H9 (cell line): Measurements from ENCODE around the gene PPP1R13L. TPM values are rescaled to one million over a fixed set of nuclear protein-coding genes. Genes with fewer than 3 reads are reported as not detected.

Experiments
- DNase-seq: peaks from one replicate; pipeline ENCODE4 v3.0.0-alpha.2; 2017
- H2AFZ ChIP-seq: one replicate; pipeline ENCODE4 v1.6.1; 2013; ENCODE audit warnings: mild to moderate bottlenecking, low read length, control low read depth, moderate library complexity
- H2AK5ac ChIP-seq: 2 replicates; pipeline ENCODE4 v1.6.1; 2013; ENCODE audit warnings: low read length, control low read depth, mixed read lengths; ENCODE audit not compliant: insufficient read length
- H2BK120ac ChIP-seq: one replicate; pipeline ENCODE4 v1.6.1; 2013; ENCODE audit warnings: low read depth, mild to moderate bottlenecking, low read length, control low read depth, inconsistent platforms; ENCODE audit not compliant: poor library complexity, severe bottlenecking
- H2BK12ac ChIP-seq: 2 replicates; pipeline ENCODE4 v1.6.1; 2013; ENCODE audit warnings: low read length, control low read depth, mixed read lengths, low read depth; ENCODE audit not compliant: insufficient read length
- H2BK15ac ChIP-seq: 2 replicates; pipeline ENCODE4 v1.6.1; 2013; ENCODE audit warnings: low read depth, low read length, control low read depth
- H2BK20ac ChIP-seq: one replicate; pipeline ENCODE4 v1.6.1; 2013; ENCODE audit warnings: low read depth, mild to moderate bottlenecking, low read length, control low read depth, inconsistent platforms; ENCODE audit not compliant: poor library complexity, severe bottlenecking
- H2BK5ac ChIP-seq: 2 replicates; pipeline ENCODE4 v1.6.1; 2013; ENCODE audit warnings: low read length, control low read depth, mixed read lengths; ENCODE audit not compliant: insufficient read length
- H3K14ac ChIP-seq: 2 replicates; pipeline ENCODE4 v1.6.1; 2013; ENCODE audit warnings: low read length, control low read depth; ENCODE audit not compliant: insufficient read depth
- H3K18ac ChIP-seq: 2 replicates; pipeline ENCODE4 v1.6.1; 2013; ENCODE audit warnings: low read depth, mild to moderate bottlenecking, mixed read lengths, low read length, control low read depth; ENCODE audit not compliant: insufficient read length
- H3K23ac ChIP-seq: 2 replicates; pipeline ENCODE4 v1.6.1; 2013; ENCODE audit warnings: low read length, control low read depth, mixed read lengths, low read depth; ENCODE audit not compliant: insufficient read length
- H3K23me2 ChIP-seq: 2 replicates; pipeline ENCODE4 v1.6.1; 2013; ENCODE audit warnings: low read depth, mild to moderate bottlenecking, mixed read lengths, low read length, control low read depth; ENCODE audit not compliant: insufficient read length, poor library complexity, severe bottlenecking
- H3K27ac ChIP-seq: 2 replicates; pipeline ENCODE4 v1.5.1; 2013; ENCODE audit warnings: low read length, control low read depth, mixed read lengths, low read depth; ENCODE audit not compliant: insufficient read length
- H3K27me3 ChIP-seq: 2 replicates; pipeline ENCODE4 v1.6.1; 2013; ENCODE audit warnings: low read length, control low read depth, inconsistent platforms; ENCODE audit not compliant: insufficient read depth
- H3K4ac ChIP-seq: 2 replicates; pipeline ENCODE4 v1.6.1; 2013; ENCODE audit warnings: low read depth, mild to moderate bottlenecking, control low read depth, inconsistent platforms, low read length, moderate library complexity
- H3K4me1 ChIP-seq: 2 replicates; pipeline ENCODE4 v1.6.1; 2013; ENCODE audit warnings: low read length, control low read depth, inconsistent platforms; ENCODE audit not compliant: insufficient read depth
- H3K4me2 ChIP-seq: 2 replicates; pipeline ENCODE4 v1.6.1; 2013; ENCODE audit warnings: low read length, control low read depth, mixed read lengths; ENCODE audit not compliant: insufficient read length, insufficient read depth
- H3K56ac ChIP-seq: 2 replicates; pipeline ENCODE4 v1.6.1; 2013; ENCODE audit warnings: low read depth, mild to moderate bottlenecking, mixed read lengths, low read length, control low read depth; ENCODE audit not compliant: insufficient read length
- H3K79me1 ChIP-seq: 2 replicates; pipeline ENCODE4 v1.6.1; 2013; ENCODE audit warnings: low read depth, mild to moderate bottlenecking, moderate library complexity, low read length, control low read depth, inconsistent platforms; ENCODE audit not compliant: insufficient read depth, poor library complexity, severe bottlenecking
- H3K79me2 ChIP-seq: 2 replicates; pipeline ENCODE4 v1.6.1; 2013; ENCODE audit warnings: low read length, control low read depth, inconsistent platforms; ENCODE audit not compliant: insufficient read depth
- H3K9ac ChIP-seq: 2 replicates; pipeline ENCODE4 v1.6.1; 2013; ENCODE audit warnings: low read length, control low read depth, mixed read lengths; ENCODE audit not compliant: insufficient read length; ENCODE audit errors: extremely low read depth
- H3K9me3 ChIP-seq: one replicate; pipeline ENCODE4 v1.6.1; 2013; ENCODE audit warnings: low read depth, low read length, inconsistent platforms; ENCODE audit not compliant: control insufficient read depth
- H3T11ph ChIP-seq: one replicate; pipeline ENCODE4 v1.6.1; 2013; ENCODE audit warnings: mild to moderate bottlenecking, low read length, control low read depth, inconsistent platforms
- H4K20me1 ChIP-seq: one replicate; pipeline ENCODE4 v1.6.1; 2013; ENCODE audit not compliant: control insufficient read depth, insufficient read length, insufficient read depth
- H4K5ac ChIP-seq: 2 replicates; pipeline ENCODE4 v1.6.1; 2013; ENCODE audit warnings: low read depth, mild to moderate bottlenecking, mixed read lengths, low read length, control low read depth; ENCODE audit not compliant: insufficient read length
- H4K8ac ChIP-seq: replicated peaks from 2 replicates; pipeline ENCODE4 v1.6.1; 2013; ENCODE audit warnings: low read length, control low read depth, mixed read lengths, low read depth; ENCODE audit not compliant: insufficient read length
- H4K91ac ChIP-seq: 2 replicates; pipeline ENCODE4 v1.6.1; 2013; ENCODE audit warnings: low read depth, mild to moderate bottlenecking, moderate library complexity, mixed read lengths, low read length, control low read depth; ENCODE audit not compliant: insufficient read length
- H3K27ac Mint-ChIP-seq, 3 experiments: 2 replicates in 2 of 3; 3 replicates in 1 of 3; pipeline ENCODE4 v1.8.0; 2020 to 2021; ENCODE audit warnings: mixed read lengths in 3 of 3, mild to moderate bottlenecking in 1 of 3, moderate library complexity in 1 of 3
- H3K27me3 Mint-ChIP-seq: 2 replicates; pipeline ENCODE4 v1.8.0; 2021; ENCODE audit warnings: low read depth, mild to moderate bottlenecking, moderate library complexity, mixed read lengths
- H3K36me3 Mint-ChIP-seq, 3 experiments: 2 replicates in 2 of 3; 3 replicates in 1 of 3; pipeline ENCODE4 v1.8.0; 2020 to 2021; ENCODE audit warnings: low read depth in 3 of 3, mixed read lengths in 3 of 3; ENCODE audit not compliant: insufficient read depth in 1 of 3
- H3K4me1 Mint-ChIP-seq, 2 experiments: 2 replicates each; pipeline ENCODE4 v1.8.0; 2020; ENCODE audit warnings: mixed read lengths in 2 of 2
- H3K4me3 Mint-ChIP-seq, 2 experiments: 2 replicates in 1 of 2; 3 replicates in 1 of 2; pipeline ENCODE4 v1.8.0; 2020 to 2021; ENCODE audit warnings: mild to moderate bottlenecking in 2 of 2, mixed read lengths in 2 of 2, moderate library complexity in 1 of 2
- H3K9me3 Mint-ChIP-seq, 2 experiments: 2 replicates in 1 of 2; 3 replicates in 1 of 2; pipeline ENCODE4 v1.8.0; 2020; ENCODE audit warnings: mild to moderate bottlenecking in 2 of 2, mixed read lengths in 2 of 2, moderate library complexity in 1 of 2
- CTCF ChIP-seq: fragments of 200-600 bp; sonication (generic); conservative IDR thresholded peaks from 3 replicates; pipeline ENCODE4 v1.8.0; 2021; ENCODE audit warnings: antibody characterized with exemption, mild to moderate bottlenecking
- WGBS: extraction: QIAGEN DNeasy Blood & Tissue Kit; methylation state at CpG from one replicate; pipeline ENCODE4 v1.1.7; 2013; ENCODE audit warnings: missing lambda C conversion rate, low lambda C conversion rate, mixed read lengths; ENCODE audit not compliant: insufficient read length; ENCODE audit errors: extremely low coverage; 5-methylcytosine and 5-hydroxymethylcytosine counted together
- total RNA-seq: library from RNA; stranded (reverse); gene quantifications from 2 replicates; pipeline ENCODE4 v1.2.1, GENCODE V29; 2021

The PPP1R13L gene
- total RNA-seq, 1 experiment from 2014 or later: 42.6 TPM

GRCh38 chr19:45362291-45362690 is 42.6 kb downstream of the PPP1R13L start:
- no peak overlapping the region for H3K18ac ChIP-seq
- no peak overlapping the region for H2BK15ac ChIP-seq
- no peak for DNase-seq
- no peak overlapping the region for H2BK5ac ChIP-seq
- Mint-ChIP-seq H3K27ac (no peak overlapping the region), H3K36me3 (peaks cover 39 to 69% (median 64%) of the 10 kb centered on the region in 3 experiments), H3K4me3 (no peak overlapping the region), H3K9me3 (no peaks in the 10 kb centered on the region), H3K27me3 (no peaks in the 10 kb centered on the region; the same call in 1 of the 2 replicates), H3K4me1 (no peaks in the 10 kb centered on the region)
- H4K8ac ChIP-seq: no peak overlapping the region
- no peak overlapping the region for H3K56ac ChIP-seq
- no peaks in the 10 kb centered on the region for H3K79me1 ChIP-seq
- no peak for TF ChIP-seq CTCF
- H4K20me1 ChIP-seq: no peaks in the 10 kb centered on the region
- no peaks in the 10 kb centered on the region for H3K4me1 ChIP-seq
- no peak overlapping the region for H3K4ac ChIP-seq
- no peaks in the 10 kb centered on the region for H3K79me2 ChIP-seq
- H3T11ph ChIP-seq: no peak overlapping the region
- H3K27me3 ChIP-seq: no peaks in the 10 kb centered on the region
- H4K91ac ChIP-seq: no peak overlapping the region
- H2BK12ac ChIP-seq: no peak overlapping the region
- H2BK120ac ChIP-seq: no peak overlapping the region
- H4K5ac ChIP-seq: no peak overlapping the region
- no peak overlapping the region for H3K27ac ChIP-seq
- H3K14ac ChIP-seq: no peak overlapping the region
- no peak overlapping the region for H2AFZ ChIP-seq
- no CpG with 5 or more reads among the region's 16 CpGs for WGBS
- H3K23ac ChIP-seq: no peak overlapping the region
- no peak overlapping the region for H3K9ac ChIP-seq
- H3K4me2 ChIP-seq: no peak overlapping the region
- no peak overlapping the region for H2BK20ac ChIP-seq
- no peaks in the 10 kb centered on the region for H3K23me2 ChIP-seq
- H2AK5ac ChIP-seq: no peak overlapping the region
- no peaks in the 10 kb centered on the region for H3K9me3 ChIP-seq
